ENCODE measurements around the gene LRRC14B.

DNA sequence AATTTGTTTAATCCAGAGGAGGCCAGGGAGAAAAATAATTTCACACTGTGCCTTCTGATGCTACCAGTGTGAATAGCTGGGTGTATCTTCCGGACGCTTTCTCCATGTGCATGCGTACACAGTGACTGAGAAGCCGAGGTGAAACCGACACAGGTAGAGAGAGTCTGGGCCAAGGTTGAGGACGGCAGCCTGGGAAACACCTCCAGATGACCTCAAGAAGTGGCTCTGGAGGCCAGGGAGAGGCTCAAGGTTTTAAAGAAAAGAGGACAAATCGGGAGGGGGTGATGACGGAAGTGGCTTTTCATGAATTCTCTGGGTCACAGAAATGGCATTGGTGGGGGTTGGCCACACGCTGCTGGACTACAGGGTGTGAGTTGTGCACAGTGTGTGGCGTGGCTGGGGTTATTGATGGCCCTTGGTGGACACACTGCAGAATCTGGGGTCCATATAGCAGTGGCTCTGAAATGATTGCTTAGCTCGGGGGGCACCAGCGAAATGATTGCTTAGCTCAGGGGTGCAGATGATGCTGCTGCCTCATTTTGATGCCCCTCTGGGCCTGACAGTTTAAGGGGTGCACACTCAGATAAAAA is 34.1 kb upstream of the LRRC14B start:
- TF ChIP-seq, protein P1, sequence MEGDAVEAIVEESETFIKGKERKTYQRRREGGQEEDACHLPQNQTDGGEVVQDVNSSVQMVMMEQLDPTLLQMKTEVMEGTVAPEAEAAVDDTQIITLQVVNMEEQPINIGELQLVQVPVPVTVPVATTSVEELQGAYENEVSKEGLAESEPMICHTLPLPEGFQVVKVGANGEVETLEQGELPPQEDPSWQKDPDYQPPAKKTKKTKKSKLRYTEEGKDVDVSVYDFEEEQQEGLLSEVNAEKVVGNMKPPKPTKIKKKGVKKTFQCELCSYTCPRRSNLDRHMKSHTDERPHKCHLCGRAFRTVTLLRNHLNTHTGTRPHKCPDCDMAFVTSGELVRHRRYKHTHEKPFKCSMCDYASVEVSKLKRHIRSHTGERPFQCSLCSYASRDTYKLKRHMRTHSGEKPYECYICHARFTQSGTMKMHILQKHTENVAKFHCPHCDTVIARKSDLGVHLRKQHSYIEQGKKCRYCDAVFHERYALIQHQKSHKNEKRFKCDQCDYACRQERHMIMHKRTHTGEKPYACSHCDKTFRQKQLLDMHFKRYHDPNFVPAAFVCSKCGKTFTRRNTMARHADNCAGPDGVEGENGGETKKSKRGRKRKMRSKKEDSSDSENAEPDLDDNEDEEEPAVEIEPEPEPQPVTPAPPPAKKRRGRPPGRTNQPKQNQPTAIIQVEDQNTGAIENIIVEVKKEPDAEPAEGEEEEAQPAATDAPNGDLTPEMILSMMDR (IDR thresholded peaks at IDR 0.05), result no peak
- no peak for TF ChIP-seq POLR2A (IDR thresholded peaks at IDR 0.05)
